GM19463 (cell line): ENCODE results near the gene BRF1.
"Not testable (repeated sequence)": the region's sequence is repeated elsewhere in the genome, so short reads cannot be mapped to it uniquely, and the experiment has no call there.

Experiments used
- ATAC-seq: cut with Tn5 transposase; IDR thresholded peaks from one replicate; pipeline ENCODE4 v1.9.1; 2021; ENCODE audit warnings: mild to moderate bottlenecking, moderate library complexity; ENCODE audit not compliant: unreplicated experiment

The BRF1 gene

DNA sequence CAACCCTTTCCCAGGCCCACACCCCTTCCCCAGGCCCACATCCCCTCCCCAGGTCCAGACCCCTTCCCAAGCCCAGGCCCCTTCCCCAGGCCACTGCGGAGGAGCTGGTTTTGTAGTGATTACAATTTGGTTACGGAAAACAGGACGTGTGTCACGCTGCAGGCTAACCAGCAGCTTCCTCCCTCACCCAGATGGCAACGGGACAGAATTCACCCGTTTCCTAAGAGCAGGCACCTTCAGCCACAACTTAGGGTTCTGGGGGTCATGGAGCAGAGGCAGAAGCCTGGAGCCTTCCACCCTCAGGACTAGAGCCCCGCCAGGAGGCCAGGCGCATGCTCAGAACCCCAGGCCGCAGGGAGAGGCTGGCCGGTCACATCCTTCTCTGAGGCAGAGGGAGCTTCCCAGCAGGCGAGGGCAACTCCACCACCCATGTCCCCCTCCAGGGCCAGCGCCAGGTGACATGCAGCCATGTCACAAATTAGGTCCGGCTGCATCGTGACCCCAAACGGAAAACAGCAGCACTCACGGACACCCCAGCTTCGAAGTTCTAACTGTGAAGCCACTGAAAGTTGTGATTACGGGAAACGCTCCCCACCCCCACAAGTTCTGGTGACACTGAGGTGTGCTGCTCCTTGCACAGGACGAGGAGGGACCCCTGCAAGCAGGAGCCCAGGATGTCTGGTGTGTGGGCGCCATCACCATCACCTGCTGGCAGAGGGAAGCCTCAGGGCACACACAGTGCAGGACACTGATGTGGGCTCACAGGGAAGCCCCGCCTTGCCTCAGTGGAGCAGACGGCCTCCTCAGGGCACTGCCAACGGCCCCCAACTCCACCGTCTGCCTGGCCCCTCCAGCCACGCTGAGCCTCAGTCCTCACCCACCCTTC, 7.7 kb downstream of the BRF1 start:
- ATAC-seq = peak; percentile 14

DNA sequence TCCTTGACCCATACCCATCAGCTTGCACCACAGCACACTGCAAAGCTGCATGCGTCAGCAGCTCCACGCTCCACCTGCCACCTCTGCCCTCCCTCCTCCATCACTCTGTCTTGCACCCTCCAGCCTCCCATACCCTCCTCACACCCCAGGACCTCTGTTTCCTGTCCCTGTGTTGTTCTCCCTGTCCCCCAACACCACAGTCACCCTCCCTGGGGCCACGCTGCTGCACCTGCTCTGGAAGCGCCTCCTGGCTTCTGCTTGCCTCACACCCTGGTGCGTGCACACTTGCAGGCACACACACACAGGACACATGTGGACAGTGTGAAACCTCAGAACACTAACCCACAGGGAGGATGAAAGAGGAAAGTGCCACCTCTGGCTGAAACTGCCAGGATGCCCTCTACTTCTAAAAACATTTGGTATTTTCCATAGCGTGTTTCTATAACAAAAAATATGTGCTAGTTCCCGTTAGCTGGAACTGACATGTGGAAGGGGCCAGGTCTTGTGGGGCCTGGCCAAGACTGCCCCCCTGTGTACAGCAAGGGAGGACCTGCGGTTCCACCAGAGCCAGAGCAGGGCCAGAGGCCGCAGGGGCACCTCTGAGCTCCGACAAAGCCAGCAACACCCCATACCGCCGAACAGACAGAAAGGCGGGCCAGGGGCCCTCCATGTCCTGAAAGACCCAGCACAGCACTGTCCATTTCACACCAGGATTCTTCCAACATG, 10.0 kb downstream of the BRF1 start:
- ATAC-seq = no peak

GRCh38 chr14:105288936-105289335, 11.9 kb downstream of the BRF1 start:
- ATAC-seq = not testable (repeated sequence)

GRCh38 chr14:105287249-105288102, 13.3 kb downstream of the BRF1 start:
- no peak for ATAC-seq

- no peak for ATAC-seq
These were observed 14.0 kb downstream of the BRF1 start for GRCh38 chr14:105286759-105287144.

- no peak for ATAC-seq
These were observed 15.6 kb downstream of the BRF1 start for GRCh38 chr14:105285174-105285573.

DNA sequence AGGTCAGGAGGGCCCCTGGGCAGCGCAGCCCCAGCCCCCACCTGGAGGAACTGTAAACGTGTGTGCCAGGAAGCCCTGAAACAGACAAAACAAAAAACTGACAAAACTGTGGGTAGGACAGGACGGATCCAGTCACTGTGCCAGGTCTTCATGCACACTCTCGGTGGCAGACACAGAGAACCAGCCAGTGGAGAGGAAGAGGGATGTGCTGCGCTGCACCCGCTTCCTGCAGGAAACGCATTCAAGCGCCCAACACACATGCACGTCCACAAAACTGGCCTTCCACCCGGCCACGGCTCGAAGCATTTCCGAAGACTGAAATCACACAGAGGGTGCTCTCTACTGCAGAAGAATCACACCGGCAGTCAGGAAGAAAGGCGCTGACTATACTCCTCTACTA, 16.9 kb downstream of the BRF1 start:
- ATAC-seq = no peak

DNA sequence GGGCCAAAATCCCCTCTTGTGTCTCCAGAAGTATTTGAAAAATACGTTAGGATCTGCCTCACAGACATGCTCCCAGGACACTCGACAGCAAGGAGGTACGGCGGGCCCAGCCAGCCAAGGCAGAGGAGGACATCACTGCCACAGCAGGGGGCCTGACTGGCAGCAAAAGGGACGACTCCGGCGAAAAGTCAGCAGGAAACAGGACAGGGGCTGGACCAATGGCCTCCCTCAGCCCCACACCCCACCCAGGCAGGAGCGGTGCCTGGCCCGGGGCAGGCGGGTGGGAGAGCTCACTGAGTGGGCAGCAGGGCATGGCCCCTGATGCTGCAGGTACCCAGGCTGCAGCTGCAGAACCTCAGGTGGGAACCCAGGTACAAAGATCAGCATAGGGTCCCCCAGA, 17.8 kb downstream of the BRF1 start:
- ATAC-seq = no peak

DNA sequence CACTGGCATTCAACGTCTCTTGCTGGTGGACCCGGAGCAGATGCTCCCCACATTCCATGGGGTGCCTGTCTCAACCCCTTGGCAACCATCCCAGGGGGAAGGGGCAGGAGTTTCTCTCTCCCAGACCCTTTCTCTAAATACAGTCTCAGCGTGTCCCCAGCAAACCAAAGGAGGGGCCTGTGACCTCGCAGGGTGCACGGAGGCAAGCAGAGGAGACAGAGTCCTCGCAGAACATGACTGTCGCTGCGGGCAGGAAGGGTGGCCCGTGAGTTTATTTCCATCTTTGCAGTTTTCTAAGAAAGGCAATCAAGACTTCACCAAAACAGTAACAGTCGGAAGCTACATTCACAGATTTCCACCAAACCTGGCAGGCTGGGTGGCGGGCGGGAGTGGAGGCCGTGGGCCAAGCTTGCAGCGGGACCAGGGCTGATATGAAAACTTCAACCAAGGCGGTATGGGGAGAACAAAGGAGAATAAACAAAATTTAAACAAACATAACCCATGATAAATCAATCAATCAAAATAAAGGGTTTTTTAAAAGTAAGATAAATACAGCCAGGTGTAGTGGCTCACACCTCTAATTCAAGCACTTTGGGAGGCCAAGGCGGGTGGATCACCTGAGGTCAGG, 18.6 kb downstream of the BRF1 start:
- no peak for ATAC-seq

DNA sequence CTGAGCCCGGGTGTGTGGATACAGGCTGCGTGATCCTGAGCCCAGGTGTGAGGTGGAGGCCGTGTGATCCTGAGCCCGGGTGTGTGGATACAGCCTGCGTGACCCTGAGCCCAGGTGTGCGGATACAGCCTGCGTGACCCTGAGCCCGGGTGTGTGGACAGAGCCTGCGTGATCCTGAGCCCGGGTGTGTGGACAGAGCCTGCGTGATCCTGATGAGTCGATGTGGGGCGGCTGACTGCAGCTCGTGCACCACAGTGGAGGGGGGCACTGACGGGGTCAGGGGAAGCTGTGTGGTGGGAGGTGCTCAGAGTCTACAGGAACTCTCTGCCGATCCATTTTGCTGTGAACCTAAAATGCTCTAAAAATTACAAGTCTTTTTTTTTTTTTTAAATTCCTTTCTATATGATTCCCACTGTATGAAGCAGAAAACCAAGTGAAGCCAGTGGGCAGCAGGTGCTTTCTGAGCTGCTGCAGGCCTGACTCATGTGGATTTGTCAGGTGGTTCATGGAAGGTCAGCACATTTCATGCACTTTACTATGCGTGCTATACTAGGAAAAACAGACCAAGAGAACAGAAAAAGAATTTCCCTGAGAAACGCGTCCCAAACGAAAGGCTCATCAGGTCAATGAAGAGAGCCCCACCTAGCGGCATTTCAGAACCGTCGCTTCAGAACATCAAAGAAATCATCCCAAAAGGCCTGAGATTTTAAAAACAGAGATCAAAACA, 19.3 kb downstream of the BRF1 start:
- ATAC-seq = no peak

DNA sequence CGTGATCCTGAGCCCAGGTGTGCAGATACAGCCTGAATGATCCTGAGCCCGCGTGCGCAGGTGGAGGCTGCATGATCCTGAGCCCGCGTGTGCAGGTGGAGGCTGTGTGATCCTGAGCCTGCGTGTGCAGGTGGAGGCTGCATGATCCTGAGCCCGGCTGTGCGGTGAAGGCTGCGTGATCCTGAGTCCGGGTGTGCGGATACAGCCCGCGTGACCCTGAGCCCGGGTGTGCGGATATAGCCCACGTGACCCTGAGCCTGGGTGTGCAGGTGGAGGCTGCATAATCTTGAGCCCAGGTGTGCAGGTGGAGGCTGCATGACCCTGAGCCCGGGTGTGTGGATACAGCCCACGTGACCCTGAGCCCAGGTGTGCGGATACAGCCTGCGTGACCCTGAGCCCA, 20.3 kb downstream of the BRF1 start:
- ATAC-seq = no peak

DNA sequence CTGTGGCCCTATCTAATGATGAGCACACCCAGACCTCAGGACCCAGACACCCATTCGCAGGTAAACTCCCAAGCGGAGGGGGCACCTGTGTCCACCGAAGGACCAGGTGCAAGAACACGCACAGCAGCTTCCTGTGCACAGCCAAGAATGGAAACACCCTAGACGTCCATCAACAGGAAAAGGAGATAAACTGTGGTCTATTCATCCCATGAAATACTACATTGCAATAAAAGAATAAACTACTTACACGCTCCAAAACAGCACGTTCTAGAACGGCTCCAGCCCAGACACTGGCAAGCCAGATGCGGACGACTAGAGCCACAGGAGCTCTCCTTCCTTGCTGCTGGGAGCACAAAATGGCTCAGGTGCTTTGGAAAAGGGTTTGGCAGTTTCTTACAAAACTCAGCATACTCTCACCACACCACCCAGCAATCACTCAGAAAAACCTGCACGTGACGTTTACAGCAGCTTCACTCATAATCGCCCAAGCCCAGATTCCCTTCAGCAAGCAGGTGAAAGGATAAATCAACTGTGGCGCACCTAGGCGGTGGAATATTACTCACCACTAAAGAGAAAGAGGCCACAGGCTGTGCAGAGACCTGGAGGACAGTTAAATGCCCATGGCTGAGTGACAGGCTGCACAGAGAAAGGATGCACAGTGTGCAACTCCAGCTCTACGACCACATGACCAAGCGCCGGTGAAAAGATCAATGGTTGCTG, 21.0 kb downstream of the BRF1 start:
- ATAC-seq = no peak

- ATAC-seq = not testable (repeated sequence)
These were observed 23.4 kb downstream of the BRF1 start for GRCh38 chr14:105277448-105277847.

- ATAC-seq = no peak
These were observed 25.4 kb downstream of the BRF1 start for GRCh38 chr14:105275267-105275946.

DNA sequence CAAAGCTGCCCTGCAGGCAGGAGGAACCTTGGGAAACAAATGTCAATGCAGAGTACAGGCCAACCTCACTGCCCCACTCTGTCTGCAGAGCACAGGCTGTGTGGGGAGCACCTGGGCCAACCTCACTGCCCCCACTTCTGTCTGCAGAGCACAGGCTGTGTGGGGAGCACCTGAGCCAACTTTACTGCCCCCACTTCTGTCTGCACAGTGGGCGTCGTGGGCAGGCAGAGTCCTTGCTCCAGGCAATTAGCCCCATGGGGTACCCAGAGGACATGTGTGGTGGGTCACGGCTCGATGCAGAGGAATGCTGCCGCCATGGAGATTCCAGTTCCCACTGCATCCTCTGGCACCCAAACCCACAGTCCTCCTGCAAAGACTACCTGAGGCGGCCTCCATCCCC, 26.2 kb downstream of the BRF1 start:
- ATAC-seq = no peak

- no peak for ATAC-seq
These were observed 27.7 kb downstream of the BRF1 start for GRCh38 chr14:105273062-105273461.

GRCh38 chr14:105272623-105273022, 28.2 kb downstream of the BRF1 start:
- ATAC-seq = no peak

- ATAC-seq = no peak
These were observed 29.4 kb downstream of the BRF1 start for GRCh38 chr14:105271224-105271890.
